COLO668 (cell line): ENCODE data around the gene MGST3.
"Not testable (repeated sequence)": the region's sequence is repeated elsewhere in the genome, so short reads cannot be mapped to it uniquely, and the experiment has no call there.

Experiments used
- DNase-seq: peaks from one replicate; lab custom pipeline; 2025; ENCODE audit not compliant: unreplicated experiment; lab: John Stamatoyannopoulos, UW

MGST3 gene

GRCh38 chr1:165630629-165631341 lies at the start of gene MGST3:
TSS of gene MGST3 (plus strand) at chr1:165631234. CDS start at chr1:165649848, 18,614 bp downstream.
- peak; percentile 98 for DNase-seq

- no peak for DNase-seq
Observed at GRCh38 chr1:165581926-165582325, 49.1 kb upstream of the MGST3 start.

- DNase-seq: no peak
Observed at GRCh38 chr1:165586398-165586797, 44.6 kb upstream of the MGST3 start.

GRCh38 chr1:165591391-165591790 lies 39.6 kb upstream of the MGST3 start:
- DNase-seq: not testable (repeated sequence)

- peak; percentile 75 for DNase-seq
Observed at GRCh38 chr1:165592945-165593823, 37.9 kb upstream of the MGST3 start.

GRCh38 chr1:165595246-165595938 lies 35.6 kb upstream of the MGST3 start:
- DNase-seq: no peak

GRCh38 chr1:165597883-165598675 lies 33.0 kb upstream of the MGST3 start:
- peak; percentile 96 for DNase-seq

- DNase-seq: no peak
Observed at GRCh38 chr1:165598676-165599059, 32.4 kb upstream of the MGST3 start.

GRCh38 chr1:165600793-165601192 lies 30.2 kb upstream of the MGST3 start:
- DNase-seq: no peak

GRCh38 chr1:165603810-165604209 lies 27.2 kb upstream of the MGST3 start:
- DNase-seq: no peak

GRCh38 chr1:165605246-165605645 lies 25.8 kb upstream of the MGST3 start:
- no peak for DNase-seq

- not testable (repeated sequence) for DNase-seq
Observed at GRCh38 chr1:165606676-165607075, 24.4 kb upstream of the MGST3 start.

- no peak for DNase-seq
Observed at GRCh38 chr1:165610866-165611265, 20.2 kb upstream of the MGST3 start.

- no peak for DNase-seq
Observed at GRCh38 chr1:165612062-165612461, 19.0 kb upstream of the MGST3 start.

- no peak for DNase-seq
Observed at GRCh38 chr1:165616054-165616612, 14.9 kb upstream of the MGST3 start.

GRCh38 chr1:165616987-165617546 lies 14.0 kb upstream of the MGST3 start:
- no peak for DNase-seq

GRCh38 chr1:165619647-165620151 lies 11.3 kb upstream of the MGST3 start:
- no peak for DNase-seq

- no peak for DNase-seq
Observed at GRCh38 chr1:165623624-165624023, 7.4 kb upstream of the MGST3 start.

- no peak for DNase-seq
Observed at GRCh38 chr1:165624441-165624840, 6.6 kb upstream of the MGST3 start.
